22Rv1 (cell line): ENCODE measurements around the gene AKT3.

Experiments
- H3K27ac ChIP-seq: fragments of 450-650 bp; 2 replicates; pipeline ENCODE4 v1.5.1; 2017
- ZFX ChIP-seq: fragments of 450-650 bp; IDR thresholded peaks from 2 replicates; pipeline ENCODE4 v1.6.1; 2017; ENCODE audit warnings: antibody characterized with exemption, borderline replicate concordance
- TF ChIP-seq, protein P1 (sequence below): fragments of 450-650 bp; IDR thresholded peaks from 2 replicates; pipeline ENCODE4 v1.5.1; 2017; ENCODE audit warnings: mild to moderate bottlenecking

AKT3 gene

GRCh38 chr1:243520831-243521230 lies 329.2 kb downstream of the AKT3 start:
- no peak overlapping the region for H3K27ac ChIP-seq
- TF ChIP-seq ZFX = no peak
- TF ChIP-seq, protein P1, sequence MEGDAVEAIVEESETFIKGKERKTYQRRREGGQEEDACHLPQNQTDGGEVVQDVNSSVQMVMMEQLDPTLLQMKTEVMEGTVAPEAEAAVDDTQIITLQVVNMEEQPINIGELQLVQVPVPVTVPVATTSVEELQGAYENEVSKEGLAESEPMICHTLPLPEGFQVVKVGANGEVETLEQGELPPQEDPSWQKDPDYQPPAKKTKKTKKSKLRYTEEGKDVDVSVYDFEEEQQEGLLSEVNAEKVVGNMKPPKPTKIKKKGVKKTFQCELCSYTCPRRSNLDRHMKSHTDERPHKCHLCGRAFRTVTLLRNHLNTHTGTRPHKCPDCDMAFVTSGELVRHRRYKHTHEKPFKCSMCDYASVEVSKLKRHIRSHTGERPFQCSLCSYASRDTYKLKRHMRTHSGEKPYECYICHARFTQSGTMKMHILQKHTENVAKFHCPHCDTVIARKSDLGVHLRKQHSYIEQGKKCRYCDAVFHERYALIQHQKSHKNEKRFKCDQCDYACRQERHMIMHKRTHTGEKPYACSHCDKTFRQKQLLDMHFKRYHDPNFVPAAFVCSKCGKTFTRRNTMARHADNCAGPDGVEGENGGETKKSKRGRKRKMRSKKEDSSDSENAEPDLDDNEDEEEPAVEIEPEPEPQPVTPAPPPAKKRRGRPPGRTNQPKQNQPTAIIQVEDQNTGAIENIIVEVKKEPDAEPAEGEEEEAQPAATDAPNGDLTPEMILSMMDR = no peak

DNA sequence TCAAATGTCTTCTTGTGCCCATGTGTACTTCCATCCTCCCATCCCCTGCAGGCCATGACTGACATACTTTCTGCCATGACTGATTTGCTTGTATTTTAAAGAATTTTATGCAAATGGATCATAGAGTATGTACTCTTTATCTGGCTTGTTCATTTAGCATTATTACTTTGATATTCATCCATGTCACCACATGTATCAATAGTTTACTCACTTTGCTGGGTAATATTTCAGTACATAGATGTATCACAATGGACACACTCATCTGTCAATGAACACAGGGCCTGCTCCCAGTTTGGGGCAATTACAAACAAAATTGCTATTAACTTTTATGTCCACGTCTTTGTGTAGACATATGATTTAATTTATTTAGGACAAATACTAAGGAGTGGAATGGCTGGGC lies 335.1 kb downstream of the AKT3 start:
- H3K27ac ChIP-seq = no peak overlapping the region
- TF ChIP-seq, protein P1 = no peak

- no peak for TF ChIP-seq ZFX
- TF ChIP-seq, protein P1 = no peak
Observed at GRCh38 chr1:243513726-243514491, 336.1 kb downstream of the AKT3 start.

DNA sequence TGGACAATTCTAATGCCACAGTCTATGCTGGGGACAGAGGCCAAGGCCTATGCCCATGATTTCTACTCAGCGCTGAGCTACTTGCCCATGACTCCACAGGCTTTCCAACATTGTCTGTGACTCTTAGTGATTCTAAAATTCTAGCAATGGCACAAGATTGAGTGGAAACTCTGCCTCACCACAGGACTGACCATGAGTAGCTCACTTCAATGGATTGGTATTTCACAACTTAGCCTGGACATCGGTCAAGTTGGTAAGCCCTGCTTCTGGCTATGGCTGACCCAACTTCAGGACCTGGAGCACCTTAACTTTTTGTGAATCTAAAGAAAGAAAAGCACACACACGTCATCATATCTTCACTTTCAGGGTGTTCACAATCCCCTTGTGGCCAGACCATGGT lies 339.1 kb downstream of the AKT3 start:
- TF ChIP-seq, protein P1 = no peak
- no peak for TF ChIP-seq ZFX

More at GRCh38 chr1:243513726-243514491, 336.1 kb downstream of the AKT3 start:
- no peak overlapping the region for H3K27ac ChIP-seq

DNA sequence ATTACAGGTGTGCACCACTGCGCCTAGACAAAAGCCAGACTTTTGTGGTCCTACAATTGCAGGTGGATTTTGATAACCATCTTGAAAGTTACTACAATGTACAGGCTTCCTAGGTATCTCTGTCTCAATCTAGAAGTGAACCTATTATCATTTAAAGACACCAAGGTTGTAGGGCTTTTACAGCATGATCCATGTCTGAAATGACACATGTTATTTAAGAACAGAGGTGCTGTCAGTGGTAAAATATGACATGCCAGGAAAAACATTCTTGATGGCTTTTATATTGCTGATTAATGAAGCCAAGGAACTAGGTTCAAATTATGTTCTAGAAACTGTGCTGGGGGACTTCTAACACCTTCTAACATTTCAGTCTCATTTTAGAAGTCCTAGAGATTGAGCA lies 341.1 kb downstream of the AKT3 start:
- TF ChIP-seq, protein P1 = no peak
- no peak for TF ChIP-seq ZFX
- no peak overlapping the region for H3K27ac ChIP-seq

More for the DNA sequence above, 339.1 kb downstream of the AKT3 start:
- H3K27ac ChIP-seq = no peak overlapping the region

DNA sequence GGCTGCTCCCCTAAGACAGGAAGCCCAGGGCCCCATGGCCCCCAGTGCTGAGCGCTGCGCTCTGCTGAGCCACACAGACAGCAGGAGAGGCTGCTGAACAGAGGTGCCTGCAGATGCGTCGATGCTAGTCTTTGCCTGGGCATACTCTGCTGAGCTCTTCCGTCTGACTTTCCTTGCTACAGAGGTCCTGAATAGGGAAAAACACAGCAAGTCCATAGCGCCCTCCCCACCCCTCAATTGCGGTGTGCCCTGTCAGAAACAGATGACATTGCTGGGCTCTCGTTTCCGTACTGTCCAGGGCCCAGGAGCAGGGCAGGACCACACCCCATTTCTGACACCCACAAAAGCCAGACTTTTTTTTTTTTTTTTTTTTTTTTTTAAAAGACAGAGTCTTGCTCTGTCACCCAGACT lies 341.7 kb downstream of the AKT3 start:
- no peak overlapping the region for H3K27ac ChIP-seq
- TF ChIP-seq, protein P1 = no peak
- no peak for TF ChIP-seq ZFX

- H3K27ac ChIP-seq = no peak overlapping the region
- TF ChIP-seq, protein P1 = no peak
- TF ChIP-seq ZFX = no peak
Observed at GRCh38 chr1:243507672-243508302, 342.3 kb downstream of the AKT3 start.
